ENCODE results near the gene STAB1. TPM values are rescaled to one million over a fixed set of nuclear protein-coding genes. Genes with fewer than 3 reads are reported as not detected.

Gene STAB1
- total RNA-seq, 2 experiments from 2014 or later: 0.09 to 0.14 TPM

DNA sequence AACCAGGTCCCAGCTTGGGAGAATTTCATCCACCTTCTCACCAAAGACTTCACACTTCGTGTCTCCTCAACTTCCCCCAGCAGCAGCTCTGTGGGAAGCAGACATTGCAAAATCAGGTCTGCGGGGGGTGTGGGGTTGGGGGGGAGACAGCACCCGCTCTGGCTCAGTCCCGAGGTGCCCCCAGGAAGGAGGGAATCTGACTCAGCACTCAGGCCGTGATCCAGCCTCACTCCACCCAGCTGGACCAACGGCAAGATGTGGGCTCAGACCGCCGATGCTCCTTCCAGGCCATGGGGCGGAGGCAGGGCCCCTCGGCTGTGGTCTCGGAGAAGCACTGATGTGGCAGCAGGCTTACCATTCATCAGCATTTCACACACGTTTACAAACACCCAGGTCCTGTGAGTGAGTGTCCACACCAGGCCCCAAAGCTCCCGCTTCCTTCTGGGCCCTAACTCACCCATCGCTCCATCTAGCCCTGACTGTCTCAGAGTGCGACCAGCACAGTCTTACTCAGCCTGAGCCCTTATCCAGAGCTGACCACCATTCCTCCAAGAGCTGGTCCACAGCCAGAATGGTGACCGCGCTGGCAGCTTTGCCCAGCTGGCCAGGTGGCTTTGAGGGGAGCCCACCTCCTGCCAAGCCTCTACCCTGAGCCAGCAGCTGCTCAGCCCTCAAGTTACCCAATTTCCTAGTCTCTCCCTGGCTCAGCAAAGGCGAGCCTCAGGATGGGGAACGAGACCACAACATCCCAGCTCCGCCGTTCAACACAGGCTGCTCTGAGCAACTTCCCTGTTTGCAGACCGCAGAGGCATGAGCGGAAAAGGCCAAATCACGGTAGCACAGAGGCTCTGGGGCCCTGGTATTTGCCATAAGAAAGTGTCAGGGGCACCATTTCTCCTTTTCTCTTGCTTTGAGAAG lies 3.3 kb downstream of the STAB1 start:
- DNase-seq: no peak
- Mint-ChIP-seq H3K27me3 (peaks cover 2% of the 10 kb centered on the region), H3K9me3 (ENCODE audit: low read depth) (no peaks in the 10 kb centered on the region), H3K4me3 (no peak overlapping the region), H3K27ac (no peak overlapping the region), H3K4me1 (no peaks in the 10 kb centered on the region), H3K36me3 (ENCODE audit: low read depth) (no peaks in the 10 kb centered on the region)
- CTCF ChIA-PET: interaction anchor here (0.7 kb wide), 1 partner anchor 118 kb away, joined by 3 read pairs; no protein-coding TSS in a partner anchor
- no peak for ATAC-seq
- POLR2A ChIA-PET: interaction anchor here (1.3 kb wide), 1 partner anchor 38 kb away, joined by 3 read pairs; the partner anchor contains the start of gene UQCC5
- intact Hi-C loops (cut with DNase I, micrococcal nuclease): no loop called here

DNA sequence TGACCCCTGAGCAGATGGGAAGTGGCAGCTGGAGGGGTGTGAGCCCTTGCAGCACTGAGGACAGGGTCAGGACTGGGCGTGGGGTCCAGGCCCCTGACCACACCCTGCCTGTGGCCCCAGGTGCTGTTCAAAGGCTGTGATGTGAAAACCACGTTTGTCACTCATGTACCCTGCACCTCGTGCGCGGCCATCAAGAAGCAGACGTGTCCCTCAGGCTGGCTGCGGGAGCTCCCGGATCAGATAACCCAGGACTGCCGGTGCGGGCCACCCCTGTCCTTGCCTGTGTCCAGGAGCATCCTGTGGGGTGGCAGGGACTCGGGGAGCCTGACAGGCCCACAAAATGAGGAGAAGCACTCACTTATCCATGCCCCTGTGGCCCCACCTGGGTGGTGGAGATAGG lies 5.9 kb downstream of the STAB1 start:
- H3K27ac Mint-ChIP-seq: no peak overlapping the region
- no peaks in the 10 kb centered on the region for H3K27me3 Mint-ChIP-seq

DNA sequence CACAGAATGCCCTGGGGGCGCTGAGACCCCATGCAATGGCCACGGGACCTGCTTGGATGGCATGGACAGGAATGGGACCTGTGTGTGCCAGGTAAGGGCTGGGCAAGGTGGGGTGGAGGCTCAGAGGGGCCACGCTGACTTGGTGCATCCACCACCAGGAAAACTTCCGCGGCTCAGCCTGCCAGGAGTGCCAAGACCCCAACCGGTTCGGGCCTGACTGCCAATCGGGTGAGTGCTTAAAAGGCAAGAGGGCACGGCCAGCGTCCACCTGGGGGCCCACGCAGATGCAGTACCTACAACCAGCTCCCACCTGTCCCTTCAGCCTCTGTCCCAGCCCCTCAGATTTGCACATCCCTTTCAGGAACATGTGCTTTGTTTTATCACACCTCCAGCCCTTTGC lies 6.9 kb downstream of the STAB1 start:
- H3K27ac Mint-ChIP-seq: no peak overlapping the region
- ChIA-PET CTCF (interaction anchor here (1.0 kb wide), 1 partner anchor 9 kb away, joined by 4 read pairs; no protein-coding TSS in a partner anchor), POLR2A (no interaction called here)
- intact Hi-C loops (cut with DNase I, micrococcal nuclease): no loop called here
- H3K4me3 Mint-ChIP-seq: no peak overlapping the region
- H3K27me3 Mint-ChIP-seq: no peaks in the 10 kb centered on the region
- no peaks in the 10 kb centered on the region for H3K4me1 Mint-ChIP-seq
- H3K36me3 Mint-ChIP-seq (ENCODE audit: low read depth): no peaks in the 10 kb centered on the region
- DNase-seq (no peak), ATAC-seq (no peak)
- H3K9me3 Mint-ChIP-seq (ENCODE audit: low read depth): no peaks in the 10 kb centered on the region

More for the DNA sequence above, 5.9 kb downstream of the STAB1 start:
- ATAC-seq (no peak), DNase-seq (no peak)
- Mint-ChIP-seq H3K9me3 (ENCODE audit: low read depth) (no peaks in the 10 kb centered on the region), H3K4me3 (no peak overlapping the region), H3K4me1 (no peaks in the 10 kb centered on the region), H3K36me3 (ENCODE audit: low read depth) (no peaks in the 10 kb centered on the region)
- ChIA-PET CTCF (no interaction called here), POLR2A (no interaction called here)
- intact Hi-C loops (cut with DNase I, micrococcal nuclease): no loop called here

DNA sequence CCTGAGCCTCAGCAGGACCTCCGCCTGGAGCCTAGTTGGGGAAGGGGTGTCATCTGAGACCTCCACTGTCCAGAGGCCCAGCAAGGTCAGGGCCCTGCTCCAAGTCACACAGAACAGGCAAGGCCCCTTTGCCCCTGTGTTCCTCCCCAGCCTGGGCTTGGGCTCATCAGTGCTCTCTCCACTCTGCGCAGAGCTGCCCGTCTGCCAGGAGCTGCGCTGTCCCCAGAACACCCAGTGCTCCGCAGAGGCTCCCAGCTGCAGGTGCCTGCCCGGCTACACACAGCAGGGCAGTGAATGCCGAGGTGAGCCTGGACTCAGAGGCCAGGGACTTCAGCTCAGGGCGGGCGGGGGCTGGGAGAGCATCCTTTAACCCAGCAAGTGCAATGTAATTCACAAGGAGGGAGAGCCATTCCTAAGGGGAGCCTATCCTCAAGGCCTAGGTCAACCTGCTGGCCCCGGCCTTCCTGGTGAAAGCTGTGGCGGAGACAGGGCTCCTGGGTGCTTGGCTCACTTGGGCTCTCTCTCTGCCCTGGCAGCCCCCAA lies 7.7 kb downstream of the STAB1 start:
- intact Hi-C loops (cut with DNase I, micrococcal nuclease): no loop called here
- DNase-seq (no peak), ATAC-seq (no peak)
- no peak overlapping the region for H3K4me3 Mint-ChIP-seq
- H3K27me3 Mint-ChIP-seq: no peaks in the 10 kb centered on the region
- no peak overlapping the region for H3K27ac Mint-ChIP-seq
- ChIA-PET CTCF (no interaction called here), POLR2A (no interaction called here)
- H3K9me3 Mint-ChIP-seq (ENCODE audit: low read depth): no peaks in the 10 kb centered on the region
- no peaks in the 10 kb centered on the region for H3K4me1 Mint-ChIP-seq
- no peaks in the 10 kb centered on the region for H3K36me3 Mint-ChIP-seq (ENCODE audit: low read depth)

DNA sequence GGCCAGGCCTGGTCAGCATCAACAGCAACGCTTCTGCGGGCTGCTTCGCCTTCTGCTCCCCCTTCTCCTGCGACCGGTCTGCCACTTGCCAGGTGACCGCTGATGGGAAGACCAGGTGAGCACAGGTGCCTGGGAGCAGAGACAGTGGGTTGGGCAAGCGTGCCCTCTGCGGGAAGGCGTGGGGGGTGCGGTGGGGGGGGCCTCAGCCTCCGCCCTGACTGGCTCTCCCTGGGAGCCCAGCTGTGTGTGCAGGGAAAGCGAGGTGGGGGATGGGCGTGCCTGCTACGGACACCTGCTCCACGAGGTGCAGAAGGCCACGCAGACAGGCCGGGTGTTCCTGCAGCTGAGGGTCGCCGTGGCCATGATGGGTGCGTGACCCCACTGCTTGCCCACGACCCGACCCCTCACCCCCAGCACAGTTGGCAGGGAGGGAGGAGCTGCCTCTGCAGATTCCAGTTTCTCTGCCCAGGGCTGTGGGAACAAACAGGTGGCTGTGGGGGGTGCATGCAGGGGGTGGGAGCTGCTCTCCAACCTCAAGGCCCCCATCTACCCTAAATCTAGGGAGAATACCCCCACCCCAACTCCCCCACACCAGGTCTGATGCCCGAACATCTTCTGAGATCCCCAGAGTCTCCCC lies 8.8 kb downstream of the STAB1 start:
- H3K36me3 Mint-ChIP-seq (ENCODE audit: low read depth): no peaks in the 10 kb centered on the region
- ATAC-seq (no peak), DNase-seq (no peak)
- CTCF ChIA-PET: interaction anchor here (0.6 kb wide), 1 partner anchor 44 kb away, joined by 4 read pairs; no protein-coding TSS in a partner anchor
- no peak overlapping the region for H3K27ac Mint-ChIP-seq
- intact Hi-C loops (cut with DNase I, micrococcal nuclease): no loop called here
- no peaks in the 10 kb centered on the region for H3K27me3 Mint-ChIP-seq
- H3K4me1 Mint-ChIP-seq: no peaks in the 10 kb centered on the region
- H3K4me3 Mint-ChIP-seq: no peak overlapping the region
- no peaks in the 10 kb centered on the region for H3K9me3 Mint-ChIP-seq (ENCODE audit: low read depth)
- POLR2A ChIA-PET: no interaction called here

DNA sequence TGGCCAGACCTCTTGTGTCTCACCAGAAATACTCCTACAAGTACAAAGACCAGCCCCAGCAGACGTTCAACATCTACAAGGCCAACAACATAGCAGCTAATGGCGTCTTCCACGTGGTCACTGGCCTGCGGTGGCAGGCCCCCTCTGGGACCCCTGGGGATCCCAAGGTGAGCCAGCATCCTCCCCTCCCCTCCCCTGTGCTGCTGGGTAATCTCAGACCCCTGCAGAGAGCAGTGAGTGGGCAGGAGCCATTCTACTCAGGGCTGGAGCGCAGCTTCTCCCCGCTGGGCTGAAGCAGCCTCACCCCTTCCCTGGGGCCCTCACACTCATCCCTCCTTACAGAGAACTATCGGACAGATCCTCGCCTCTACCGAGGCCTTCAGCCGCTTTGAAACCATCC lies 9.8 kb downstream of the STAB1 start:
- DNase-seq: no peak
- intact Hi-C loops (cut with DNase I, micrococcal nuclease): no loop called here
- no peak overlapping the region for H3K4me3 Mint-ChIP-seq
- no peaks in the 10 kb centered on the region for H3K36me3 Mint-ChIP-seq (ENCODE audit: low read depth)
- ChIA-PET POLR2A (no interaction called here), CTCF (no interaction called here)
- H3K27ac Mint-ChIP-seq: no peak overlapping the region
- H3K9me3 Mint-ChIP-seq (ENCODE audit: low read depth): no peaks in the 10 kb centered on the region
- no peak for ATAC-seq
- H3K27me3 Mint-ChIP-seq: no peaks in the 10 kb centered on the region
- H3K4me1 Mint-ChIP-seq: no peaks in the 10 kb centered on the region

DNA sequence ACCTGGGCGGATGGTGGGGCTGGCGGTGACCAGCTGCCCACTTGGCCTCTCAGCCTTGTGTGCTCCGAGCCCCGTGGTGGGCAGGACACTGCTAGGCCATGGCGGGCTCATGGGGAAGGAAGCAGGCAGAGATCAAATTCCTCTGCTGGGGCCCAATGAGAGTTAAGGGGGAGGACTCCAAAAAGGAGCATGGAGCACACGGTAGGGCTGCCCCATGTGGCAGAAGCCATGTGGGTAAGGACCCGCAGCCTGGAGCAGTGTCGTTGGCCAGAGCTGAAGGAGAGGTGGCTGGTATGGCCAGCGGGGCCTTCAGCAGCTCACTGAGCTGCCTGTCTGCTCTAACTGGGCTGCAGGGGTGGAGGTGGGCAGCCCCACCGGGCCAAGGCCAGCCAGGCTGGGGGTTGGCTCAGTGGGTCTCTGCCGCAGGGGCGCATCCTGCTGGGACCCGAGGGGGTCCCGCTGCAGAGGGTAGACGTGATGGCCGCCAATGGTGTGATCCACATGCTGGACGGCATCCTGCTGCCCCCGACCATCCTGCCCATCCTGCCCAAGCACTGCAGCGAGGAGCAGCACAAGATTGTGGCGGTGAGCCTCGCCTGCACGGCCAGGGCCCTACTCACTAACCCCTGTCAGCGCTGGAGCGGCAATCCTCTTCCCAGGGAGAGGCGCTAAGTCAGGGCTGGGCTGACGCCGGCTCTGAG lies 11.3 kb downstream of the STAB1 start:
- CTCF ChIA-PET: interaction anchor here (0.6 to 0.7 kb wide), 2 partner anchors 11 to 130 kb away, joined by 3 read pairs; partner anchors contain the start of gene STAB1
- H3K9me3 Mint-ChIP-seq (ENCODE audit: low read depth): no peaks in the 10 kb centered on the region
- no peak overlapping the region for H3K4me3 Mint-ChIP-seq
- ATAC-seq: no peak
- no peaks in the 10 kb centered on the region for H3K27me3 Mint-ChIP-seq
- H3K4me1 Mint-ChIP-seq: no peaks in the 10 kb centered on the region
- POLR2A ChIA-PET: no interaction called here
- no peaks in the 10 kb centered on the region for H3K36me3 Mint-ChIP-seq (ENCODE audit: low read depth)
- intact Hi-C loops (cut with DNase I, micrococcal nuclease): no loop called here
- no peak for DNase-seq
- H3K27ac Mint-ChIP-seq: no peak overlapping the region

DNA sequence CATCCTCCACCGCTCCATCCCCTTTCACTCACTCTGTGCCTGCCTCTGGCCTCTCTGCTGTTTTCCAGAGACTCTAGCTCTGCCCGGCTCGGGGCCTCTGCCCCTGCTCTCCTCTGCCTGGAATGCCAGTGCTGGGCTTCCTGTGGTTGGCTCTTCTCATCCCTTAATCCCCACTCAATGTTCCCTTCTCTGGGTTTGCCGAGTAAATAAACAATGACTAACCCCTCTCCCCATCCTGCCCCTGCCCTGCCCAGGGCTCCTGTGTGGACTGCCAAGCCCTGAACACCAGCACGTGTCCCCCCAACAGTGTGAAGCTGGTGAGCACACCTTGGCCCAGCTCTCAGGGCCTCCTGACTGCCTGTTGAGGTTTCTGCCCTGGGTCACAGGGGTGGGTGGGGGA lies 12.2 kb downstream of the STAB1 start:
- no peak overlapping the region for H3K27ac Mint-ChIP-seq
- ChIA-PET CTCF (interaction anchor here (0.7 kb wide), 1 partner anchor 131 kb away, joined by 3 read pairs; no protein-coding TSS in a partner anchor), POLR2A (no interaction called here)
- no peak overlapping the region for H3K4me3 Mint-ChIP-seq
- no peaks in the 10 kb centered on the region for H3K4me1 Mint-ChIP-seq
- DNase-seq (no peak), ATAC-seq (no peak)
- H3K36me3 Mint-ChIP-seq (ENCODE audit: low read depth): no peaks in the 10 kb centered on the region
- intact Hi-C loops (cut with DNase I, micrococcal nuclease): no loop called here
- H3K27me3 Mint-ChIP-seq: no peaks in the 10 kb centered on the region
- H3K9me3 Mint-ChIP-seq (ENCODE audit: low read depth): no peaks in the 10 kb centered on the region

DNA sequence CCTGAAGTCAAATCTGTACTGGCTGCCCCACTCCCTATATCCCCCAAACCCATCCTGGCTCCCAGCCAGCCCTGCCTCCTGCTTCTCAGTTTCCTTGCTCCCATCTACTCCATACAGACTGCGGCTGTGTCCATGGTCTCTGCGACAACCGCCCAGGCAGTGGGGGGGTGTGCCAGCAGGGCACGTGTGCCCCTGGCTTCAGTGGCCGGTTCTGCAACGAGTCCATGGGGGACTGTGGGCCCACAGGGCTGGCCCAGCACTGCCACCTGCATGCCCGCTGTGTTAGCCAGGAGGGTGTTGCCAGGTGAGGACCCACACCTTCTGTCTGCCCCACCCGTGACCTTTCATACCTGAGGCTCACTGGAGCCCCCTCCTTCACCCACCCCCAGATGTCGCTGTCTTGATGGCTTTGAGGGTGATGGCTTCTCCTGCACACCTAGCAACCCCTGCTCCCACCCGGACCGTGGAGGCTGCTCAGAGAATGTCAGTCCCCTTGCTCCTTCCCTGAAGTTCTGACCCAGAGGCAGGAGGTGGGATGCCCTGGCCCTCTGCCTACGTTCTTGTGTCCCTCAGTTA lies 14.7 kb downstream of the STAB1 start:
- ChIA-PET POLR2A (no interaction called here), CTCF (no interaction called here)
- no peak for DNase-seq
- Mint-ChIP-seq H3K27me3 (no peaks in the 10 kb centered on the region), H3K36me3 (ENCODE audit: low read depth) (no peaks in the 10 kb centered on the region), H3K27ac (no peak overlapping the region), H3K4me3 (no peak overlapping the region), H3K9me3 (ENCODE audit: low read depth) (no peaks in the 10 kb centered on the region), H3K4me1 (no peaks in the 10 kb centered on the region)
- no peak for ATAC-seq
- intact Hi-C loops (cut with DNase I, micrococcal nuclease): no loop called here

DNA sequence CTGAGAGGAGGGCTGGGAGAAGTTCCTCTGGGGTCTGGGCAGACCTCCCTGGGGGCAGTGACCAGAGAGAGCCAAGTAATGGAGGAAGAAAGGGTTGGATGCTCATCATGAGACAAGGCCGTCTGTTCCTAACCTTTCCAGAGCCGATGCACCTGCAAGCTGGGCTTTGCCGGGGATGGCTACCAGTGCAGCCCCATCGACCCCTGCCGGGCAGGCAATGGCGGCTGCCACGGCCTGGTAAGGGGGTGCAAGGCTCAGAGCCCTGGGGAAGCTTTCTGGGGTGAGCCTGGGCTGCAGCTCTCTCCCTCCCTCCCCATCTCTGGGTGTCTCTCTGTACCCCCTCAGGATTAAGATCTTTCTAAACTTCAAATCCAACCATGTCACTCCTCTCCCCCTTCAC lies 16.4 kb downstream of the STAB1 start:
- H3K9me3 Mint-ChIP-seq (ENCODE audit: low read depth): no peaks in the 10 kb centered on the region
- no peaks in the 10 kb centered on the region for H3K4me1 Mint-ChIP-seq
- no peaks in the 10 kb centered on the region for H3K27me3 Mint-ChIP-seq
- DNase-seq: no peak
- no peaks in the 10 kb centered on the region for H3K36me3 Mint-ChIP-seq (ENCODE audit: low read depth)
- ChIA-PET CTCF (interaction anchor here (1.1 kb wide), 1 partner anchor 10 kb away, joined by 4 read pairs; no protein-coding TSS in a partner anchor), POLR2A (no interaction called here)
- no peak overlapping the region for H3K27ac Mint-ChIP-seq
- no peak for ATAC-seq
- intact Hi-C loops (cut with DNase I, micrococcal nuclease): no loop called here
- H3K4me3 Mint-ChIP-seq: no peak overlapping the region

DNA sequence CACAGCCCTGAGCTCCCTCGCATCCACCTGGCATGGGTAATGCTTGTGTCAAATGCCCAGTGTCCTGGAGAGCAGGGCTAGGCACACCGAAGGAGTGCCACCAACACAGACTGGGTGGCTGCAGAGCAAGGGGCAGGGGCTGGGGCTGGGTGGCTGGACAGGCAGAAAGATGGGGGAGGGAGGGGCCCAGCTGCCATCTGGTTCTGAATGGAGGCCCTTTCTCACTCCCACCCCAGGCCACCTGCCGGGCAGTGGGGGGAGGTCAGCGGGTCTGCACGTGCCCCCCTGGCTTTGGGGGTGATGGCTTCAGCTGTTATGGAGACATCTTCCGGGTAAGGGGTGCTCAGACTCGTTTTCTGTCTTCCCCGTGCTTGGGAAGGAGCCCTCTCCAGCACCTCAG lies 17.0 kb downstream of the STAB1 start:
- intact Hi-C loops (cut with DNase I, micrococcal nuclease): no loop called here
- CTCF ChIA-PET: interaction anchor here (0.6 kb wide), 1 partner anchor 100 kb away, joined by 3 read pairs; no protein-coding TSS in a partner anchor
- POLR2A ChIA-PET: no interaction called here

More for the DNA sequence above, 17.0 kb downstream of the STAB1 start:
- H3K4me1 Mint-ChIP-seq: no peaks in the 10 kb centered on the region
- DNase-seq (no peak), ATAC-seq (no peak)
- no peak overlapping the region for H3K27ac Mint-ChIP-seq
- no peaks in the 10 kb centered on the region for H3K36me3 Mint-ChIP-seq (ENCODE audit: low read depth)
- H3K4me3 Mint-ChIP-seq: no peak overlapping the region
- H3K9me3 Mint-ChIP-seq (ENCODE audit: low read depth): no peaks in the 10 kb centered on the region
- H3K27me3 Mint-ChIP-seq: no peaks in the 10 kb centered on the region
